ENCODE data around the gene SOX14. TPM values are rescaled to one million over a fixed set of nuclear protein-coding genes. Genes with fewer than 3 reads are reported as not detected.

SOX14 gene
- total RNA-seq, 1 experiment from 2014 or later = not detected

DNA sequence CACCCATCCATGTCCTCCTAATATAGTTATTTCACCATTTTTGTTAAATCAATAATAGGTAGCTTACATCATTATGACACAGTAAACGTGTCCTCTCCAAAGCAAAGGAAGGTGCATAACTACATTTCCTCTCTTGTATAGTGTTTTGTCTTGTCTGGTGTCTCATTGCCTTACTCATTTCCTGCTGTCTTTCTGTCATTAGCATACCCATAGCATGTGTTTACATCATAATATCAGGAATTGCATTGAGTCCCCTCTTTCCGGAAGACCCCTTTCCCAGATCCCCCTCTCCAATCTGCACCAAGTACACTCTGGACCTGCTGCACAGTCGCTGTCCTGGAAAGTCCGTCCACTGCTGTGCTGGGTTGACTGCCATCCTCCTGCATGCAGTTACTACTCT lies 47.9 kb downstream of the SOX14 start:
- TF ChIP-seq SP1 (IDR thresholded peaks at IDR 0.05; ENCODE audit: low read depth) (no peak), EGR1 (IDR thresholded peaks at IDR 0.05; ENCODE audit: low read depth) (no peak), POLR2AphosphoS5 (IDR thresholded peaks at IDR 0.05; ENCODE audit: low read depth, low read length) (no peak), SRF (IDR thresholded peaks at IDR 0.05; ENCODE audit: low read depth) (no peak), MAX (IDR thresholded peaks at IDR 0.05) (no peak), JUND (IDR thresholded peaks at IDR 0.05) (no peak), ZNF274 (IDR thresholded peaks at IDR 0.05; ENCODE audit: low read depth, low read length) (no peak), RAD21 (IDR thresholded peaks at IDR 0.05; ENCODE audit: low read depth) (no peak), POLR2A (IDR thresholded peaks at IDR 0.05; ENCODE audit: borderline replicate concordance, extremely low read depth, insufficient read depth, insufficient read length) (no peak), SIN3A (IDR thresholded peaks at IDR 0.05; ENCODE audit: low read depth) (no peak)
- TF ChIP-seq, protein P1, sequence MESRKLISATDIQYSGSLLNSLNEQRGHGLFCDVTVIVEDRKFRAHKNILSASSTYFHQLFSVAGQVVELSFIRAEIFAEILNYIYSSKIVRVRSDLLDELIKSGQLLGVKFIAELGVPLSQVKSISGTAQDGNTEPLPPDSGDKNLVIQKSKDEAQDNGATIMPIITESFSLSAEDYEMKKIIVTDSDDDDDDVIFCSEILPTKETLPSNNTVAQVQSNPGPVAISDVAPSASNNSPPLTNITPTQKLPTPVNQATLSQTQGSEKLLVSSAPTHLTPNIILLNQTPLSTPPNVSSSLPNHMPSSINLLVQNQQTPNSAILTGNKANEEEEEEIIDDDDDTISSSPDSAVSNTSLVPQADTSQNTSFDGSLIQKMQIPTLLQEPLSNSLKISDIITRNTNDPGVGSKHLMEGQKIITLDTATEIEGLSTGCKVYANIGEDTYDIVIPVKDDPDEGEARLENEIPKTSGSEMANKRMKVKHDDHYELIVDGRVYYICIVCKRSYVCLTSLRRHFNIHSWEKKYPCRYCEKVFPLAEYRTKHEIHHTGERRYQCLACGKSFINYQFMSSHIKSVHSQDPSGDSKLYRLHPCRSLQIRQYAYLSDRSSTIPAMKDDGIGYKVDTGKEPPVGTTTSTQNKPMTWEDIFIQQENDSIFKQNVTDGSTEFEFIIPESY (IDR thresholded peaks at IDR 0.05; ENCODE audit: extremely low read depth, insufficient replicate concordance, low read length) = no peak
- Histone ChIP-seq H3K4me1 (ENCODE audit: control insufficient read depth in 1 of 2, insufficient read depth in 2 of 2, low read length in 2 of 2) (no peaks in the 10 kb centered on the region), H3K9me2 (ENCODE audit: insufficient read depth) (no peaks in the 10 kb centered on the region), H3K27ac (ENCODE audit: low read depth, low read length) (no peak overlapping the region), H3K4me3 (replicated peaks in 1 of 2; ENCODE audit: low read depth in 1 of 2, low read length in 2 of 2) (no peak overlapping the region), H3K27me3 (ENCODE audit: insufficient read depth, low read length) (peaks cover 4% of the 10 kb centered on the region), H3K4me2 (ENCODE audit: low read length) (no peak overlapping the region), H4K20me1 (ENCODE audit: insufficient read depth) (no peaks in the 10 kb centered on the region), H3K36me3 (ENCODE audit: control insufficient read depth in 1 of 2, insufficient read depth in 2 of 2, low read length in 2 of 2) (no peaks in the 10 kb centered on the region), H3K9me3 (ENCODE audit: control insufficient read depth in 1 of 2, insufficient read depth in 1 of 2, low read depth in 1 of 2, low read length in 2 of 2) (no peaks in the 10 kb centered on the region), H3K79me2 (ENCODE audit: insufficient read depth, low read length) (no peaks in the 10 kb centered on the region), H3K9ac (ENCODE audit: low read length) (no peak overlapping the region), H2AFZ (ENCODE audit: low read depth, low read length, poor library complexity, severe bottlenecking) (no peak overlapping the region)
- RAD21 ChIA-PET (ENCODE audit: low non-redundant PET in 1 of 2, low total read pairs in 2 of 2, uncharacterized antibody in 2 of 2, unreplicated experiment in 2 of 2) = no interaction called here
- CTCF ChIA-PET = no interaction called here
- no TSS peak for BruUV-seq (replicated peaks)
- DNase-seq (ENCODE audit: low read depth, low spot score) = no peak
- POLR2A ChIA-PET = no interaction called here
- intact Hi-C loops (cut with micrococcal nuclease) = no loop called here
- ATAC-seq = no peak

Measured in HCT116 (cell line).